NCI-H2171 treated with DMSO at 0.1 percent for 48 hours (cell line): ENCODE results near the gene PIP4K2A.
A peak's percentile ranks its signal among the peaks of the same experiment; 100 is the strongest.

ENCODE experiments used
- DNase-seq: peaks from one replicate; lab custom pipeline; 2025; lab: John Stamatoyannopoulos, UW

Gene PIP4K2A

DNA sequence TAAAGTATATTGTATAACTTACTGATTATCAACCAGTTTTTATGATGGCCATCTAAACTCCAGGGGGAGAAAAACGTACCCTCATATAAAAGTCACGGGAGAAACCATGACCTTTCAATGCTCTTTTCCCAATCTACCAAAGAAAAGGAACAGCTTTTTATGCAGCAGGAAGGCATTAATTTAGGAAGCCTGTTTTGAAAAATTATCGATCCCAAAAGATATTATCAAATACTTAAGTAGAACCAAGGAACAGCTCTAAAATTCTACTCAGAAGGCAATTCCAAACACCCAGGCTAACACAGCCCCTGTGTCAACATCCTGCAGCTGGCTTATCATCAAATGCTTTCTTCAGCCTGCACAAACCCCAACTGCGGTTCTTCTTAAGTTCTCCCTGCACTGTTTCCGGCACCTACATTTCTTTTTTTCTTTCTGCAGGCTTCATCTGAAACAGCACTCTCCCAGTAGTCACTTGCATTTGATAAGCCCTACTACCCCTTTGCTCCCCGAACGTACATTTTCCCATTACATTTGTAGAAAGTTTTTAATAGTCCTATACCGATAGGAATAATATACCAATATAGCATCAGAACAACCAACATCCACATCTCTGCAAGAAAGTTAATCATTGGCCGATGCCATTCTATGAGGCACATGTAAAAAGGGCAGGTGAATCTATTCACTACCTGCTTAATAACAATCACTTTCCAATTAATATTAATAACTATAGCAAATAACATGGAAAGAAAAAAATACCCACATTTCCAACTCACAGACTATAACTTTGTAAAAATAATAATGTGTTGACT lies 47.9 kb downstream of the PIP4K2A start:
- DNase-seq = no peak

GRCh38 chr10:22665329-22665728 lies 49.0 kb downstream of the PIP4K2A start:
- DNase-seq = no peak

DNA sequence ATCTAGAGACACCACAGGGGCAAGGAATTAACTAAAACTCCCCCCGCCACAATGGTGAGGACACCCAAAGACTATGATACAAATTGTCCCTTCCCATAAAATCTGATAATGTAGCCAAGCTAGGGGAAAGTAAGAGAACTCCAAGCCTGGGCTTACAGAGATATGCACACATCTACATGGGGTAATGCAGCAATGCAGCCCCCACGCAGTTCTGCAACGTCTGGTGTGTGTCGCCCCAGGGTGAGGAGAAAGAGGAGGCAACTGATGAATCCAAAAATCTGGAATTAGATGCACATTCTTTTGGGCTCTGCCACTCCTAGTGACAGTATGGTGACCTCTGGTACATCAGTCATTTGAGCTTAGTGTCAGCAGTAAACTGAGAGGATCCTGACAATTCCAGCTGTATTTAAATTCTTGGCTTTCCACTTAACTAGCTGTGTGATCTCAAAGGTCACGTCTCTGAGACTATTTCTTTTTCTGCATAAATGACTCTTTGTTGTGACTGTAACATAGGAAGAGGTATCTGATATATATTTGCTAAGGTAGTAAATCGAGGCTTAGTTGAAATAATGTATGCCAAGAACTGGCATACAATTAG lies 51.5 kb downstream of the PIP4K2A start:
- DNase-seq = no peak

- DNase-seq = no peak
Observed at GRCh38 chr10:22659866-22660265, 54.5 kb downstream of the PIP4K2A start.

DNA sequence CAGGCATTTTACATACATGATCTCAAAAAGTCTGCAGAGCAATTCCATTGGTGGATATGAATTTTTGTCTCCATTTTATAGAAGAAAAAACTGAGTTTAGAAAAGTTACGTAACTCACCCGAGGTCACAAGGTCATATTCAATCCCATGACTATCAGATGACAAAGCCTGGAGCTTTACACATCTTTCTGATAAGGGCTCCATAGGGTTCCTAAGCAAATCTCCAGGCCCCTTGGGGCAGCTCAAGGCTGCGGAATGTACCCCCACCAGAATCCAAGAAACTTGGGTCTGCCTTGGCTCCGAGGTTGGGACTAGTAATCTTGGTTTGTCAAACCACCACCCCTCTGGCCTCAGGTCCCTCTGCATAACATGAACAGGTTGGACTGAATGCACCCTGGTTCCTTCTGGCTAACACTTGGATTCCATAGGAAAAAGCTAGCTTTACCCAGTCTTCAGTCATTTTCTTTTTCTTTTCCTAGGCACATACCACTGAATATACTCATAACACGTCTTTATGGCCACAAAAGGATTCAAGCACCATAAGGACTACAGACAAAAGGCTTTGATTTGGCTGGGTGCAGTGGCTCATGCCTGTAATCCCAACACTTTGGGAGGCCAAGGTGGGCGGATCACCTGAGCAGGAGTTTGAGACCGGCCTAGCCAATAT lies 55.5 kb downstream of the PIP4K2A start:
- DNase-seq = no peak

DNA sequence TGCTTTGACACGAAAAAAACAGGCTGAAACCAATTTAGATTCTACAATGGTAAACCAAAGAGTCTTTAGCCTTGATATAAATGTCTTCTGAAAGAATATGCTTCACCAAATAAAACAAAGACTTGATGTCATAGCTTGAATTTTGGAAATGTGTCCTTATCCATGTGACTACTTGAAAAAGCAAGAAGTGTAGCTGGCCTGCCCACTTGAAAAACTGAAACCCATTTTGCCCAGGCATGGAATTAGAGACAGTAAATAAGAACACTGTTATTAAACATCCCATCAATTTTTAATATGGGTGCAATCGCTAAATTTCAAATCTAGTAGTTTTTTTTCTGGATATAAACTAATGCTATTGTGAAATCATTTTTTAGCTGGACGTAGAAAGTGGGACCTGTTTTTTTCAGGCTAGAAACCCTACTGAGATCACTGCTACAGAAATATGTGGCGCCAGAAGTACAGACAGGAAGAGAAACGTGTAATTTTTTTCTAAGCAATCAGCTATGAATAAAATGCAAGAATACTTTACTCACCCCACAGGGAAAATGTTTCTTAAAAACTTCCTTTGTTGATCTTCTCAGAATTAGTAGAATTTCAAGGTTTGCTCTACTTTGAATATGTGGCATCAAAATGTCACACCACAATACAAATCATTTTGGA lies 56.7 kb downstream of the PIP4K2A start:
- DNase-seq = no peak

DNA sequence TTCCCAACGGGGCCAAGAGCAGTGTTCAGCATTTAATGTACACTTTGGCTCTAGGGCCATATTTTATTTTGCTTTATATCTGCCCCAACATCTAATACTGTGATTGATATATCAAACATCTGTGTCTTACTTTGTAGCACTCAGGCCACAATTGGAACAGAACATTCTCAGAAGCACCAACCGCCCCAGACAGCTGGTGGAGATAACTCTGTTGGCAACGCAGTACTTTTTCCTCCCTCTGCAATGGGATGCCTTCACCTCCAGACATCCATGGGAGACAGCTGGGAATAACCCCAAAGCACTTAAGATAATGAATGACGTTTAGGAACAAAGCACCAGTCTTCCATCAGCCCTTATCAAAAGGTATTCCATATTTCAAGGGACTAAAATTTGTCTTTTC lies 57.4 kb downstream of the PIP4K2A start:
- peak; percentile 1 for DNase-seq

GRCh38 chr10:22656036-22656435 lies 58.3 kb downstream of the PIP4K2A start:
- DNase-seq = no peak

- no peak for DNase-seq
Observed at GRCh38 chr10:22655312-22655981, 58.9 kb downstream of the PIP4K2A start.

DNA sequence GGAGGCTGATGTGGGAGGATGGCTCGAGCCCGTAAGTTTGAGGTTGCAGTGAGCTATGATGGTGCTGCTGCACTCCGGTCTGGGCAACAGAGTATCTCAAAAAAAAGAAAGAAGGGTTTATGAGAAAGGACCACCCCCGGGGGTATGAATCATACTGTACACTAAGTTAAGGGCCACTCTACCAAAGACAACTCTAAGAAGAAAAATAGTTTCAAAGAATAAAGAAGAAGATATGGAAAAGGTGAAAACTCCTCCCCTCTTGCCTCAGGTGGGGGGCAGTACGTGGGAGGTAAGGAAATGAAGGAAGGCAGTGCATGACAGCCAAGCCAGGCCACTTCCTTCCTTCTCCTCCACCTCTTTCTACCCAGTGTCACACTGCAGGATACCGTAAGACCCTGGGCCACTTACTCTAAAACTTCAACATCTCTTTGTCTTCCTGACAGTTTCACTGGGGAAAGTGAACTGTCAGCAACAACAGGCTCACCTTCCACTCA lies 61.3 kb downstream of the PIP4K2A start:
- no peak for DNase-seq

DNA sequence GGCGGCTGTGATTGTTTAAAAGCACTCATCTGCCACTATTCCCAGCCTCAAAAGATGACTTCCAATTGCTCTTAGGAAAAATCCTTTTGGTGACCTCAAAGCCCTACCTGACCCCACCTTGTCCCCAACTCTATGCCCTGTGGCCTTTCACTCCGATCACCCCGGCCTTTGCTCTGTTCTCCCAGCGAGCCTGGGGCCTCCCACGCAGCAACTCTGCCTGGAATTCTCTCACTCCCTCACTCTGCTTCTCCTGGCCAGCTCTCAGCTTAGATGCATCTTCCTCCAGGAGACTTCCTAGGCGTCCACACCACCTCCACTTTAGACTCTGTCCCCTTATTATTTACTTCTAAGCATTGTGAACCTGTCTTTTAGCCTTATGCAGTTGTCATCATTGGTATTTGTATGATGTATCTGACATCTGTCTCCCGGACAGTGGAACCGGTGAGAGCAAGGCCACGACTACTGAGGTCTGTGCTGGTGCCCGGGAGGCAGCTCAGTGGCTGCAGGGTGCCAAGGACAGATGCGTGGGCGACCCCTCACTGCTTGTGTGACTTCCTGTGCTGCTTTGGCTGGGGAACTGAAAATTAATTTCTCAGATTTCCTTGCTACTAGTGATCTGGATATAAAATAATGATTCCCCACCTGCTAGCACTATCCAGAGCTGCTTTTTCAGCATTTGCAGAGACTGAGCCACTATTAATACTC lies 63.0 kb downstream of the PIP4K2A start:
- DNase-seq = no peak

DNA sequence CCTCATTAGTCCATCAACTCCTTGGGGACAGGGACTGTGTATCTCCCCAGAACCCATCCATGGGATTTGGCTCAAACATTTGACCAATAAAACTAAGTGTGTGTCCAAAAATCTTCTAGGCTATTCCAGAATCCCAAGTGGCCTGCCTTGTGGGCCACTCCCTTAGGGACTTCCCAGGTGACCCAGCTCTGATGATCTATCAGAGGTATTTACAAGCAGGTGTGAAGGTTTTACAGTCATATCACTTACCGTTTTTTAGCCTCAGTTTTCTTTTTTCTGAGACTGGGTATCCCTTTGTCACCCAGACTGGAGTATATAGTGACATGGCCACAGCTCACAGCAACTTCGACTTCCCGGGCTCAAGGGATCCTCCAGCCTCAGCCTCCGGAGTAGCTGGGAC lies 64.4 kb downstream of the PIP4K2A start:
- no peak for DNase-seq

- DNase-seq = no peak
Observed at GRCh38 chr10:22649390-22649841, 65.0 kb downstream of the PIP4K2A start.

DNA sequence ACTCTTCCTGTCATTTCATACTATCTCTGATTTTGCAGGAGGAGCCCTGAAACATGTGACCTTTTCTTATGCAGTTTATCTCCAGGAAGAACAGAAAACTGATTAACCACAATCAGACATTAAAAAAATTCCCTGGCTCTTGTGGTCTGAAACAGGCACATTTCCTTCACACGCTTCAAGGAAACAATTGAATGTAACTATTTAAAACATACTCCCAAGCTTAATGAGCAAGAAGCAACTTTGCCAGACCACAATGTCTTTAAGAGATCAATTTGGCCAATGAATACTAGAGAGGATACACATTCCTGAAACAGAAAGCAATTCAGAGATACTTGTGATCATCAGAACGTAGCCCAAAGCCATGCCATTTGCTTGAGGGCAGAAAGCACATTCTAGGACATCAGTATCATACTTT lies 65.8 kb downstream of the PIP4K2A start:
- DNase-seq = no peak

GRCh38 chr10:22647244-22647643 lies 67.1 kb downstream of the PIP4K2A start:
- DNase-seq = no peak

GRCh38 chr10:22646388-22646853 lies 68.0 kb downstream of the PIP4K2A start:
- DNase-seq = no peak

DNA sequence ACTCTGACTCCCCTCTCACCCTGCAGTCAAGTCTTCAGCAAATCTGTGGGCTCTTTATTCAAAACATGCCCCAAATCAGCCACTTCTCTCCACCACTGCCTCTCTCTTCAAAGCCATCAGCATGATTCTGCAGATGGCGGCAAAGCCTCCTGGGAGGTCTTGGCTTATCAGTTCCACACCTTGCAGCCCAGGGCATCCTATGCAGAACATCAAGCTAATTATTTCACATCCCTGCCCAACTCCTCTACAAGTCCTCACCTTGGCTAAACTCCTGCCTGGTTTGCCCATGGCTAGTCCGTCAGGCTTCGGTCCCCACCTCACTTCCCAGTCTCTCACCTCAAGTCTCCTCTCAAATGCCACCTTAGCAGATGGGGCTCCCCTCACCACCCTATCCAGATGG lies 70.2 kb downstream of the PIP4K2A start:
- DNase-seq = peak; percentile 5

DNA sequence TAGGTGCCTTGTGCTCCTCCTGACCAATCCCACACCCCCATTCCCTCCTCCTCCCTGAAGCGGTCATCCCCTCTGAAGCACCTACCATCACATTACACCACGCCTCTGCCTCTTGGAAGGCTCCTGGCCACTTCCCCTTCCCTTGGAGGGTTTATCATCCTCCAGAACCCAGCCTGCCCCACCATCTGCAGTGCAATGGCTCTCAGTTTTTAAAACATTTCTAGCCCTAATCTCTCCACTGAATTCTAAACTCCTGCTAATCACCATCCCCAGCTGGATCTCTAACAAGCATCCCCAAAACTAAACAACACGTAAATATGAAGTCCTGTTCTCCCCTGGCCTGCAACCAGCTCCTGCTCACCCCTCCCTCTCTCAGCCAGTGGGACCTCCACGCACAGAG lies 70.6 kb downstream of the PIP4K2A start:
- DNase-seq = no peak

DNA sequence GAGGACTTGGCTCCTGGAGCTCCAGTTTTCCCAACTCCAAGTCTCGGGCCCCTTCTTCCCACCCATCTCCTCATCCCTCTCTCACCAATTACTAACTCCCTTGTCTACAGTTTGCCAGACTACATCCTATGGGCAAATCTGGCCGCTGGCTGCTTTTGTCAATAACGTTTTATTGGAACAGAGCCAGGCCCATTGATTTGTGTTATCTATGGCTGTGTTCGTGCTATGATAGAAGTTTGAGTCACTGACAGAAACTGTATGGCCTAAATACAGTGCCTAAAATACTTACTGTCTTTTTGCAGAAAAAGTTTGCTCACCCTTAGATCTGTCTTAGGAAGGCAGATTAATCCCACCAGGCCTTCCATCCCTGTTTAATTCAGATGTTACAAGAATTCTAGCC lies 71.3 kb downstream of the PIP4K2A start:
- DNase-seq = no peak

DNA sequence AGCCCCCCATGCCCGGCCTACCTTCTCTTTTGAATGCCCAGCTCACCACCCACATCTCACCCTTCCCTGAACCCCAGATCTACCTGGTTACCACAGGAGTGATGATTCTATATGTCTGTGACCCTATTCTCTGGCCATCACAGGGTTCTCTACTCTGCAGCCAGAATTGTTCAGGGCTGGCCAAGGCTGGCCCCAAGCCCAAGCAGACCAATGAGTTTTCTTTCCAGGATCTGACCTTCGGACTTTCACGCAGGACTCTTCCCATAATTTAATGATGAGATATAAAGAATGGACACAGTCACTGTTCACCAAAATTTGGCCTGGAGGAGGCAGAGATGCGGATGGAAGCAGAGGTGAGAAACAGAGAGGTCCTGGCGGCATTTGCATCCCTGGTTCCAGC lies 72.6 kb downstream of the PIP4K2A start:
- no peak for DNase-seq

DNA sequence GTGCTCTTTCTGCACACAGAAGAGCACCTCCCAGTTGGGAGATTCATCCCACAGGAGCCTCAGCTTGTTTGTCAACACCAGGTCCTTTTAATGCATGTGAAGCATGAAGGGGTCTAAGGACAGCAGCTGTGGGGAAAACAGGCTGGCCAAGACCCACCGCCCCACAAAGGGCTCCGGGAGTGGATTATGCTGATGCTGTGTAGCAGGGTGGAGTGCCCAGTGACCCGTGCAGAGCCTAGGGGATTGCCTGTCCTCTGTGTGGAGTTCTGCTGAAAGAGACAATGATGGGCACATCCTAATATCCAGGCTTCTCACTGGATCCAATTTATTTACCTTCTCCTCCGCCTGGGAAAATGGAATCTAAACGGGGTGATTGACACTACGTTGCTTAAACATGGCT lies 74.0 kb downstream of the PIP4K2A start:
- DNase-seq = no peak
